CD4-positive, alpha-beta T cell treated with Interleukin-15 for 1 hour (primary cell): Measurements from ENCODE around the gene HOXA1.

Experiments used
- DNase-seq: peaks from one replicate; pipeline ENCODE4 v3.0.0-alpha.2; 2020

Gene HOXA1

GRCh38 chr7:27103489-27104226 lies 7.9 kb upstream of the HOXA1 start:
- no peak for DNase-seq

DNA sequence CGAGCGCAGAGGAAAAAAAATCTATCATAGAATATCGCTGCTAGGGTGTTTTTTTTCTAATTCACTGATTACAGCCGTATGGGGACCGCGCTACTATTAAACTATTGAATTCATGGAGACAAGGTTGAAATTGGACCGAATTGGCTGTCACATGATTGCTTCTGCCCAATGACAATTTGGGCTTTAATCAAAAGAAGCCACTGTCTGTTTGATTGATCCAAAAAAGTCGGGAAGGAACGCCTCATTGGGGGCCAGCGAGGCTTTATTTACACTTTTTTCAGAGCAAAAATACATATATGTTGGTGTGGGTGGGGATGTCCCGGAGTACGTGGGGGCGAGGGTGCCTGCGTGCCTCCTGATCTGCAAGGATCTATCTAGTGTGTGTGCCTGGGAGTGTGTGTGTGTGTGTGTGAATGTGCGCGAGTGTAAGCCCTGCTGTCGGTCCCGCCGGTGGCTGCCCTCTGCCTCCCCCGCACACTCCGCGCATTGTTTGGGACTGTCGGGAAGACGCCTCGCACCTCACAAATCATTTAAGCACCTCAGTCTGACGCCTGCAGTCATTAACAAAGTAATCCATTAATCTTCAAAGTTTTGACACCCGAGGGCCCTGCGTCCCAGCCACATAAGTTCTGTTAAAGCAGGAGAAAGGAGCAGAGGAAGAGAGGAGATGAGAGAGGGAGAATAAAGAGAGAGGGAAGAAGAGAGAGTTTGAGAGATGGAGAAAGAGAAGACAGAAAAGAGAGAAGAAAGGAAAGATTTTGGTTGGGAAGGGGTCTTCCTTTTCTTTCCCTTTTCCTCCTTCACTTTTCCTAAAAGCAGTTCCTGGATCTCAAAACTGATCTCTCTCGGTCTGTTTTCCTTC lies 7.0 kb upstream of the HOXA1 start, which contains the start of gene HOXA2:
Gene HOXA2 (minus strand): TSS at position 103 of the 862 bp plus-strand sequence. CDS start 183 bp downstream, outside the sequence.
- DNase-seq, result no peak

- DNase-seq, result no peak
Observed at GRCh38 chr7:27101957-27102580, 6.3 kb upstream of the HOXA1 start.

- no peak for DNase-seq
Observed at GRCh38 chr7:27101171-27101956, 5.6 kb upstream of the HOXA1 start.

DNA sequence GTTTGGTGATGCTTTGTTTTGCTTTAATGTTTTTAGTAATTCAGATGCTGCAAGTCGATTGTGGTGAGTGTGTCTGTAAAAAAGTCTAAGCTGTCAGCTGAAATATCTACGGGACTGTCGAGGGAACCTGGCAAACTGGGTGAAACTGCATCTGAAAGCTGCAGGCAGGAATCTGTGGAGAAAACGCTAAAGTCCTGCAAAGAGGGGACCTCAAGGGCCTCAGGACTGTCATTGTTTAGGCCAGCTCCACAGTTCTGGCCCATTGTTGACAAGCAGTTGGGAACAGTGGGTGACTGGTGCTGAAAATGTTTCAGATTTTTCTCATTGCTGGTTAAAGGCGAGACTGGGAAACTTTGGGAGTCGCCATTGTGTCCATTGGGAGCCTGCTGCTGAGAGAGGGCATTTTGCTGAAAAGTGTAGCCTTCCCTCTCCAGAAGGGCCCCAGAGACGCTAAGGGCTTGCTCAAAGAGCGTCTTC lies 4.9 kb upstream of the HOXA1 start:
- DNase-seq, result no peak

DNA sequence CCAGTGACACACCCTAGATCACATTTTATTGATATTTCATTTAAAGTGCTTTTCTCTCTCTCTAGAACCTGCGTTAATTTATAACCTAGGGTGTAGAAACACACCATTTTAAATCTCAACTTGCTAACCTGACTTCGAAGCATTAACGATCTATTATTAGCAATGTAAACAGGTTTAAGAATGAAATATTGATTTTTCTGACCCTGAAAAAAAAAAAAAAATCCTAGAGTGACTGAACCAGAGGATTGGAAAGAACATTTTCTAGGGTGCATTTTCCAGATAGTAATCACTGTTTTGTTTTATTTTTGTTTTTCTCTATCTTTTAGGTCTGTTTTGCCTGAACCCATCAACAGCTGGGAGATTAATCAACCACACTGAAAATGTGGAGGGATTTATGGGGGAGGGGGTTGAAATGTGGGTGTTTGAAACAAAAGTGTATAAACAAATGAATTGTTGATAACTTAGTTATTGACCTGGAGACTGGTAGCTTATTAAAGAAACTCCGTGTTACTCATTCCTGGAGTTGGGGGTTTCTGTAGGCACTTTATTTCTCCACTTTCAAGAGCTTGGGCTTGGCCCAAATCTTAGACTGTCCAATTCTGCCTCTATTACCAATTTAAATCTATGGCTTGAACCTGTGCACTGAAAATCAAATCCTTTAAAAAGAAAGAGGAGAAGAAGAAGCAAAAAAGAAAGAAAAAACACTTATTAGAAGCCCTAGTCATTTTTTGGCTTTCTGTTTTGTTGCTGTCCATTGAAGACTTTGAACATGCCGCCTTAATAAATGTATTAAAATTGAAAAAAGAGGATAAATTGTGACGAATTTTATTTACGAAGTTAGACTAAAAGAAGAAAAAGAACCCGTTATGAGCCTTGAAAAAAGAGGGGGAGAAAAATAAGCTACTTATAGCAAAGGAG lies 3.9 kb upstream of the HOXA1 start:
- no peak for DNase-seq

DNA sequence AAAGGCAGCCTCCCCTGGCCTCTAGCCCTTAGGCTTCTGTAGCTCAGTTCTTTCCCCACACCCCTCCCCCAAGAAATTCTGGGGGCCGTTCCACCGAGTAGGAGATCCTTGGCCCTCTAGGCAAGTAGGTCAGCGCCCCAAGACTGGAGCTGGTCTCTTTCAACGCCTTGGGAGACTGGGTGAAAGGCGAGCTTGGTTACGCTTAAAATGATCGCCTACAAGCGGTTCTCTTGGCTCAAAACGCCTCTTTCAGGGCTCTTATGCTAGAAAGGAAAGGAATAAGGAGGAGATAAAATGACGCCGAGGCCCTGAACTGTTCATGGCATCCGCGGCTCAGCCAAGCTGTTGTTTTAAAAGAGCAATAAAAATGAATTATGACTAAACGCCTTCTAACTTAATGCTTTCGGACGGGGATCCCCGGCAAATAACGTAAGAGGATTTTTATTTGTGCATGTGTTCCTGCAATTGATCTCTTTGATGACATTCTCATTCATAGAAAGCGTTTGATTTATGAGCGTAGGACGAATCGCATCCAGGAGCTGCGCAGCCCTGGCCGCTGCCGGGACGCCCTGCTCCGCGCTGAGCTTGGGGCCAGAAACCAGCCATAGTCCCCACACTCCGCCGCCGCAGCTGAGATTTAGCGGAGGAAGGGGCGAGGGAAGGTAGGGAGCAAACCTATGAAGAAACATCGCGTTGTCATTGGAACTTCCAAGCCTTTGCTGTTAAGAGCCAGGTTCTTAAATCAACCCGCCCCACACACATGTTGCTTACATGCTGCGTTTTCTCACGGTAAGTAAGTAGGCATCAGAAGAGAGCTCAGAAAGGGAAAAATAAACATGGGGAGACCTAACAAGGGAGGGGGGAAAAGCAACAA lies 3.0 kb upstream of the HOXA1 start:
- DNase-seq, result no peak

DNA sequence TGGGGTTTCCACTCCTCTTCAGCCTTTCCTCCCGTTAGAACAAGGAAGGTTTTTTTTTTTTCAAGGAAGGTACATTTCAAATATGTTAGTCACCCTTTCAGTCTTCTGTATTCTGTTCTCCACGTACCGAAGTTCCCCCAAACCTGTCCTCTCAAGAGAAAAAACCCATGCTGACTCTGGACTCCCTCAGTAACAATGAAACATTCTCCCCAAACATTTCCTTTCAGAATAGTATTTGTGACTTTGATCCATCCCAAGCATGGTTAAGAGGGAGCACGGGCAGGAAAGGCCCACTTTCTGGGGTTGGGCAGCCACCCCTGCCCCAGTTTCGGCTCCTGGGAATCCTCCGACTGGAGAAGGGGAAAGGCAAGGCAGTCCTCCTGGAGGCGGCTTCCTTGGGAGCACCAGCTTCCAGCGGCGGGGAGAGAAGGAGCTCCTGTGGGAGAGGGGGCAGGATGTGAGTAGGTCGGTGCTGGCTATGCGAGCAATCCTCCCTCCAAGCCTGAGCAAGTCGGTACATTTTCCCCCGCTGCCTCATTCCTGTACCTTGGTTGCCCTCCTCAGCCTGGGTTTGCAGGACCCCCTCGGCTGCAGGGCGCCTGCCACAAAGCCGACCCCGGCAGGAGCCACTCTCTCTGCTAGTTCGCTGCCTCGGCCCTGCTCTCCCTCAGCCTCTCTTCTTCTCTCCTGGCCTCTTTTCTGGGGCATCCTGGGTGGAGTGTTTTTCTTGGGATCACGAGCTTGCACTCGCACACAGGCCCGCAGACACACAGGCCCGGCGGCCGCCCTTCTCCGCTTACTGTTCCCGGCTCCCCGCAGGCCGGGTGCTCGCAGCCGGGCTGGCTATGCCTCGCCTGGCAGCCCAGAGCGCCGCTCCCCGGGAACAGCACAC lies 2.1 kb upstream of the HOXA1 start:
- DNase-seq, result no peak

GRCh38 chr7:27096768-27097514 lies 1.1 kb upstream of the HOXA1 start:
- peak; percentile 35 for DNase-seq

- DNase-seq, result no peak
Observed at GRCh38 chr7:27095050-27095896, 527 bp downstream of the HOXA1 start.

- DNase-seq, result no peak
Observed at GRCh38 chr7:27094304-27095049, 1.3 kb downstream of the HOXA1 start.

DNA sequence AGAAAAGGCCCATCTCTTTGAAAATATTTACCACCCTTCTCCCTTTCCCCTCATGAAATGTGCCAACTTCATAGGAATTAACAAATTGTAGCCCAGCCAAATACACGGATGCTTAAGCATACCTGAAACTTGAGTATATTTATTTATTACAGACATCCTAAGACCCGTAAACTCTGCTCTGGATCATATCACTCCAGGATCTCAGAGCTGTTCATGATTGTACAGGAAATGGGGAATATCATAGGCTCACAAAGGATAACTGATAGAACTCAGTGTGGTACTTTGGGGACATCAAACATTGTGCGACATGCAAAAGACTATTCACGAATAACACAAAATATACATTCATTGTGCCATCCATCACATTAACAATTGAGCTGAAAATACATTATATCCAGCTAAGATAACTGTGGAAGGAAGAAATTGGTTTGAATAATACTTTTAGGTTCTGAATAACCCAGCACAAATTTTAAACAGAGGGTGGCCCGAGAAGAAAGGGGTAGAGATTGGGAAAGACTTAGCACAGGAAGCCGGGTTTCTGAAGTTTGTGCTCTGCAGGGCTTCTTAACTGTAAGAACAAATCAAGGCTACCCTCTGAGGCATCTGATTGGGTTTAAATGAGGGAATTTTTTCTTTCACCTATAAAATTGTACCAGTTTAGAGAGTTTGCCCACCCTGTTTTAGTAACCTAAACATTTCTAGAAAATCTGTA lies 2.5 kb downstream of the HOXA1 start:
- no peak for DNase-seq

GRCh38 chr7:27092819-27093110 lies 3.0 kb downstream of the HOXA1 start:
- DNase-seq, result no peak

DNA sequence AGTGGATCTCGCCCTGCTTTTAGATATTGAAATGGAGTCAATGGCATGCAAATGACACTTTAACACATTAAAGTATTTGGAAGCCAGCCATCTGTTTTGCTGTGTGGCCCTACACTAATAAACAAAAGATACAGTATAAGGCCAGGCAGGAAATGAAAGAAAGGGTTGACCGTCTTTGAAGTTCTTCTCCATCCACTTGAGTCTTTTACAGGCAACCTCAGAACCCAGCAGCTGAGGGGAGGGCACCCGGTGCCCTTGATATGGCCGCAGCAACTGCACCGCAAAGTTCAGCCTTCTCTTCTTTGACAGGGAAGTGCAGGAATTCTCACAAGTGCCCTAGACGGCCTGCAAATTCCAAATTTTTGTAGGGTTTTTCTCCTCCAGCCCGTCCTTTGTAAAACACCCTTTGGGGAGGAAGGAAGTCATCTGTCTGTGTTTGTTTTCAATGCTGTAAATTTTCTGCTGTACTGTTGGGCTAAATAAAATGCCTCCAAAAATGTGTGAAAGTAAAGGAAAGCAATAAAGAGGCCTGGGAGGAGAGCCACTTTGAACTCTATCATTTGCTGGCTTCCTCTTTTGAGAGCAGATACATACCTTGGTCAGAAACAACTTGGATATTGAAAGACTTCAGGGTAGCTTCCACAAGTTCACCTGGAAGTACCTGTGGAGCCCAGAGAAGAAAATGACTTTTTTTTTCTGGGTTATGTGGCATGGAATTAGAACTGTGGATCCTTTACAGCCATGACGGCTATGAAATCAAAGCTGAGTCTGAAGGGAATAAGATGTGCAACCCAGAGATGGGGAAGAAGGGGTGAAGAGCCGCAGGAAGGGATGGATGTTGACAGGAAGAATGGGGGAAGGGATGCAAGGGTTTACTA lies 3.6 kb downstream of the HOXA1 start:
- no peak for DNase-seq

DNA sequence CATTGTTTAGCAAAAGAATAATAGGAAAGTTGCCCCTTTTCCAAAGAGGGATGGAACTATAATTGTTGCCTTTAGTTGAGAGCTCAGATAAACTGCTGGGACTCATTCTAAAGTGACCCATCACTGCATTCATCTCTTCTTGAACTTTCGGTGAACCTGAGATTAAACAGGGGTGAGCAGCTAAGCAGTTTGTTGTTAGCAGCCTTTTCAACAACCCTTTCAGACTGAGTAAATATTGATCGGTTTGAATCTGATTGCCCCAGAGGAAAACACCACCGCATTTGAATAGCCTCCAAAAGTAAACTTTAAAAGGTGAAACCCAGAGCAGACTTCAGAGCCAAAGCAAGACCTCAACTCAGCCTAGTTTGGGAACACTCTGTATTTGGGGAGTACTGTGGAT lies 4.7 kb downstream of the HOXA1 start:
- DNase-seq, result no peak
